GM12878 (cell line): Measurements from ENCODE around the gene RASGRF2. TPM values are rescaled to one million over a fixed set of nuclear protein-coding genes. Genes with fewer than 3 reads are reported as not detected.

Experiments
- ATAC-seq: fragments of 200-7000 bp; cut with Tn5 transposase; 3 replicates; pipeline ENCODE4 v1.9.1; 2020; ENCODE audit warnings: mild to moderate bottlenecking, moderate library complexity
- BruUV-seq: library from RNA; stranded (reverse); fragments of 400-500 nt; replicated peaks from 2 replicates; lab custom pipeline; 2021; lab: Mats Ljungman, UMichigan
- CTCF ChIA-PET: fragments of 300-600 bp; sonication (Branson Sonifier 250); formaldehyde crosslinking; extraction: SDS; loops from one replicate; lab custom pipeline; 2021; ENCODE audit warnings: inconsistent platforms; lab: Yijun Ruan, JAX
- POLR2A ChIA-PET: fragments of 350-600 bp; formaldehyde crosslinking; extraction: SDS; loops from one replicate; lab custom pipeline; 2021; ENCODE audit warnings: inconsistent platforms; lab: Charles Lee
- RAD21 ChIA-PET: fragments of 300-600 bp; sonication (Branson Sonifier 250); formaldehyde crosslinking; loops from one replicate; lab custom pipeline; 2023; ENCODE audit warnings: antibody characterized with exemption; ENCODE audit not compliant: unreplicated experiment; lab: Charles Lee
- SMC1A ChIA-PET: fragments of 300-600 bp; sonication (Branson Sonifier 250); formaldehyde crosslinking; loops from one replicate; lab custom pipeline; 2023; ENCODE audit not compliant: unreplicated experiment, uncharacterized antibody; lab: Charles Lee
- DNase-seq: peaks from one replicate; pipeline ENCODE4 v3.0.0-alpha.2; 2011; ENCODE audit warnings: low read depth, low spot score
- FAIRE-seq: peaks from 3 replicates; lab custom pipeline; 2011; peaks lifted over from hg19 to GRCh38; lab: Jason Lieb, UNC
- H2AFZ ChIP-seq: 2 replicates; pipeline ENCODE4 v1.6.0; 2011; ENCODE audit warnings: low read depth, low read length, control low read depth; ENCODE audit not compliant: control insufficient read depth
- H3K27ac ChIP-seq: 2 replicates; pipeline ENCODE4 v1.5.1; 2011; ENCODE audit warnings: control low read depth; ENCODE audit not compliant: control insufficient read depth, insufficient read depth
- H3K27me3 ChIP-seq, 2 experiments: replicated peaks in 1 of 2; 2 replicates each; pipeline versions ENCODE4 v1.6.0 to v1.6.1; 2011; ENCODE audit warnings: low read length in 1 of 2; ENCODE audit not compliant: control insufficient read depth in 2 of 2, insufficient read depth in 2 of 2
- H3K36me3 ChIP-seq, 2 experiments: 2 replicates each; pipeline ENCODE4 v1.5.1; 2011; ENCODE audit warnings: low read length in 1 of 2; ENCODE audit not compliant: control insufficient read depth in 2 of 2, insufficient read depth in 2 of 2
- H3K4me1 ChIP-seq: 2 replicates; pipeline ENCODE4 v1.6.1; 2011; ENCODE audit warnings: mild to moderate bottlenecking, low read length, moderate library complexity, mixed read lengths; ENCODE audit not compliant: control insufficient read depth, insufficient read depth
- H3K4me2 ChIP-seq: 2 replicates; pipeline ENCODE4 v1.6.0; 2011; ENCODE audit warnings: control low read depth; ENCODE audit not compliant: control insufficient read depth, insufficient read depth
- H3K4me3 ChIP-seq: fragments of 200-600 bp; sonication (generic); 2 replicates; pipeline ENCODE4 v1.5.1; 2016
- H3K79me2 ChIP-seq: 2 replicates; pipeline ENCODE4 v1.6.0; 2011; ENCODE audit warnings: low read length; ENCODE audit not compliant: control insufficient read depth, insufficient read depth
- H3K9ac ChIP-seq: 2 replicates; pipeline ENCODE4 v1.8.0; 2011; ENCODE audit warnings: low read length, control low read depth, mixed read lengths; ENCODE audit not compliant: control insufficient read depth, insufficient read depth
- H3K9me3 ChIP-seq: replicated peaks from 3 replicates; pipeline ENCODE4 v1.5.1; 2011; ENCODE audit warnings: mild to moderate bottlenecking, low read length; ENCODE audit not compliant: control insufficient read depth, insufficient read depth
- H4K20me1 ChIP-seq: 2 replicates; pipeline ENCODE4 v1.6.0; 2011; ENCODE audit not compliant: control insufficient read depth, insufficient read depth
- BMI1 ChIP-seq: fragments of 450-650 bp; IDR thresholded peaks from 2 replicates; pipeline ENCODE4 v1.6.1; 2016; ENCODE audit warnings: mild to moderate bottlenecking, moderate library complexity, borderline replicate concordance
- ETV6 ChIP-seq, 2 experiments: fragments of 450-650 bp in 1 of 2; IDR thresholded peaks in 1 of 2; conservative IDR thresholded peaks in 1 of 2; 2 replicates each; pipeline ENCODE4 v1.6.1; 2014; ENCODE audit warnings: antibody characterized with exemption in 1 of 2, borderline replicate concordance in 1 of 2, low read depth in 1 of 2, mild to moderate bottlenecking in 1 of 2, moderate library complexity in 1 of 2
- KDM1A ChIP-seq: fragments of 200-600 bp; sonication (generic); IDR thresholded peaks from 2 replicates; pipeline ENCODE4 v1.6.1; 2016; ENCODE audit warnings: borderline replicate concordance
- NFYA ChIP-seq: IDR thresholded peaks from 2 replicates; pipeline ENCODE4 v1.6.1; 2011; ENCODE audit warnings: low read depth, mild to moderate bottlenecking, low read length, improper control_type of control experiment, borderline replicate concordance
- NRF1 ChIP-seq: conservative IDR thresholded peaks from 2 replicates; pipeline ENCODE4 v1.6.1; 2011; ENCODE audit warnings: mild to moderate bottlenecking, low read depth, low read length, improper control_type of control experiment
- PAX5 ChIP-seq: IDR thresholded peaks from 2 replicates; pipeline ENCODE4 v1.6.1; 2011; ENCODE audit warnings: low read depth, low read length, borderline replicate concordance
- PML ChIP-seq: IDR thresholded peaks from 2 replicates; pipeline ENCODE4 v1.6.1; 2012; ENCODE audit warnings: low read length, inconsistent platforms
- RAD21 ChIP-seq: IDR thresholded peaks from 2 replicates; pipeline ENCODE4 v1.6.1; 2011; ENCODE audit warnings: mild to moderate bottlenecking, low read depth, low read length, moderate library complexity; ENCODE audit not compliant: insufficient read depth
- WGBS: methylation state at CpG from one replicate; pipeline ENCODE4 v1.1.6; 2016; ENCODE audit warnings: low lambda C conversion rate; ENCODE audit not compliant: insufficient replicate concordance, insufficient coverage; ENCODE audit errors: missing lambda C conversion rate; 5-methylcytosine and 5-hydroxymethylcytosine counted together
- in situ Hi-C: fragments of 300-500 bp; cut with MboI; formaldehyde crosslinking; loops from 9 replicates; pipeline ENCODE4 v1.14.3; 2018; ENCODE audit warnings: mixed read lengths
- intact Hi-C: fragments of 100-400 bp; cut with micrococcal nuclease; formaldehyde crosslinking; loops from one replicate; pipeline ENCODE4 v1.14.2; 2022; ENCODE audit not compliant: unreplicated experiment
- polyA plus RNA-seq, 11 experiments: library from polyadenylated mRNA; depleted of rRNA in 4 of 11; unstranded in 6 of 11; stranded (reverse) in 5 of 11; fragments of >200 nt; fragmentation: Nextera tagmentation in 4 of 11; fragmentation: Illumina TruSeq in 1 of 11; extraction: Ambion mirVana in 4 of 11; extraction: Trizol in 1 of 11; gene quantifications; 1 replicate in 1 of 11; 2 replicates in 10 of 11; pipeline versions ENCODE4 v1.2.1 to v1.2.3, GENCODE V29; 2011 to 2016; ENCODE audit warnings: inconsistent platforms in 2 of 11, missing spikeins in 2 of 11, low read depth in 1 of 11
- total RNA-seq, 4 experiments: library from RNA; depleted of rRNA in 3 of 4; stranded (reverse); fragments of >200 nt in 3 of 4; fragmentation: Illumina TruSeq in 1 of 4; extraction: Trizol in 1 of 4; gene quantifications; 2 replicates each; pipeline versions ENCODE4 v1.2.1 to v1.2.3, GENCODE V29; 2013 to 2021
- TF ChIP-seq, protein P1 (sequence below): fragments of 450-650 bp; IDR thresholded peaks from 2 replicates; pipeline ENCODE4 v1.6.1; 2014; ENCODE audit warnings: mild to moderate bottlenecking
- TF ChIP-seq, protein P2 (sequence below), 3 experiments: IDR thresholded peaks in 2 of 3; conservative IDR thresholded peaks in 1 of 3; 2 replicates each; pipeline ENCODE4 v1.5.1; 2011; ENCODE audit warnings: low read depth in 3 of 3, low read length in 3 of 3, mild to moderate bottlenecking in 3 of 3, control low read depth in 2 of 3, moderate library complexity in 2 of 3, inconsistent platforms in 1 of 3, mixed read lengths in 1 of 3; ENCODE audit not compliant: control insufficient read depth in 2 of 3, insufficient read depth in 1 of 3; ENCODE audit errors: extremely low read depth in 1 of 3

The RASGRF2 gene
- total and polyA plus RNA-seq, 10 of the 15 experiments (the other 5 are each of a cell fraction or from before 2014, with no cell fraction given), result 0.05 to 0.24 (median 0.07) TPM

DNA sequence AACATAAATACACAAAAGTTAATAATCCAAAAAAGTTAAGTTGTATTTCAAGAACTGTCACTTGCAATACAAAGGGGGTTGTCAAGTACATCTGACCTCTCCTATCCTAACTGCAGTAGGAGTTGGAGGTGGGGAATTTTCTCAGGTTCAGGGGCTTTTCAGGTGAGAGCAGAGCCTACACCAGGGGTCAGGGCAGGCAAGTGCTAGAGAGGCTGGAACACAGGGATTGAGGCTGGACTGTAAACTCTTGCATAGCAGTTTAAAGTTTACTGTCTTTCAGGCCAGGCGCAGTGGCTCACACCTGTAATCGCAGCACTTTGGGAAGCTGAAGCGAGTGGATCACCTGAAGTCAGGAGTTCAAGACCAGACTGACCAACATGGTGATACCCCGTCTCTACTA is 25.4 kb upstream of the RASGRF2 start (continued):
- TF ChIP-seq NRF1 (no peak), ETV6 (conservative IDR thresholded peaks at IDR 0.05 in 1 of 2, IDR thresholded peaks at IDR 0.05 in 1 of 2; ENCODE audit: borderline replicate concordance in 1 of 2, low read depth in 1 of 2) (no peak), BMI1 (no peak), PAX5 (no peak)
- TF ChIP-seq, protein P1, sequence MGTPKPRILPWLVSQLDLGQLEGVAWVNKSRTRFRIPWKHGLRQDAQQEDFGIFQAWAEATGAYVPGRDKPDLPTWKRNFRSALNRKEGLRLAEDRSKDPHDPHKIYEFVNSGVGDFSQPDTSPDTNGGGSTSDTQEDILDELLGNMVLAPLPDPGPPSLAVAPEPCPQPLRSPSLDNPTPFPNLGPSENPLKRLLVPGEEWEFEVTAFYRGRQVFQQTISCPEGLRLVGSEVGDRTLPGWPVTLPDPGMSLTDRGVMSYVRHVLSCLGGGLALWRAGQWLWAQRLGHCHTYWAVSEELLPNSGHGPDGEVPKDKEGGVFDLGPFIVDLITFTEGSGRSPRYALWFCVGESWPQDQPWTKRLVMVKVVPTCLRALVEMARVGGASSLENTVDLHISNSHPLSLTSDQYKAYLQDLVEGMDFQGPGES, result no peak

DNA sequence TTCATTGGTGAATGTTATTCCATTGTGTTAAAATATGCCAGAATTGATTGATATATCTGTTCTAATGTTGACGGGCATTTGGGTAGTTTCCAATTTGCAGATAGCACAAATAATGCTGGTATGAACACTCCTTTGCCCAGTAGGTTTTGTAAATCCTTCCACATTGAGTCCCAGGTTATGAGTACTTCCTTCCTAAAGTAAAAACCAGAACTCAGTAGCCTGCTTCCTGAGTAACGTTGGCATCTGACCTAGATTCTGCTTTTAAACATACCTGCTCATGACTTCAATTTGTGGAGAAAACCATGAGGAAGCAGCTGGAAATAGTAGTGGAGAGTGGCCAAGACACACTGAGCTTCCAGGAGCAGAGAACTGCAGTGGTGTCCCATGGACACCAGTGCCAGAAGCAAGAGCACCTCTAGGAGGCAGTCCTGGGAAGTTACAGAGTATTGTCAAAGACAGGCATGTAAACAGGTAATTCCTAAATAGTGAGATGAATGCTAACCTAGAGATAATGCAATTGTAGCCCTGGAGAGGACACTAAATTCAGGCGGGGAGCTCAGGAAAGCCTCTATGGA is 24.3 kb upstream of the RASGRF2 start:
- Histone ChIP-seq H3K9ac (no peak overlapping the region), H4K20me1 (no peaks in the 10 kb centered on the region), H3K4me1 (no peaks in the 10 kb centered on the region), H3K27ac (no peak overlapping the region), H3K4me3 (no peak overlapping the region), H3K4me2 (no peak overlapping the region), H3K79me2 (no peaks in the 10 kb centered on the region), H3K9me3 (no peaks in the 10 kb centered on the region), H3K36me3 (no peaks in the 10 kb centered on the region), H2AFZ (no peak overlapping the region), H3K27me3 (no peaks in the 10 kb centered on the region; a peak in 1 of 4 replicates)
- ChIA-PET RAD21 (no interaction called here), CTCF (interaction anchor here (0.7 kb wide), 1 partner anchor 247 kb away, joined by 3 read pairs; no protein-coding TSS in a partner anchor), POLR2A (no interaction called here), SMC1A (interaction anchor here (1.2 kb wide), 1 partner anchor 248 kb away, joined by 4 read pairs; no protein-coding TSS in a partner anchor)
- in situ Hi-C loops (no loop called here), intact Hi-C loops (no loop called here)
- DNase-seq (no peak), FAIRE-seq (no peak), ATAC-seq (no peak)
- 21% methylated on average over 3 of the region's 3 CpGs for WGBS
- TF ChIP-seq, protein P2, sequence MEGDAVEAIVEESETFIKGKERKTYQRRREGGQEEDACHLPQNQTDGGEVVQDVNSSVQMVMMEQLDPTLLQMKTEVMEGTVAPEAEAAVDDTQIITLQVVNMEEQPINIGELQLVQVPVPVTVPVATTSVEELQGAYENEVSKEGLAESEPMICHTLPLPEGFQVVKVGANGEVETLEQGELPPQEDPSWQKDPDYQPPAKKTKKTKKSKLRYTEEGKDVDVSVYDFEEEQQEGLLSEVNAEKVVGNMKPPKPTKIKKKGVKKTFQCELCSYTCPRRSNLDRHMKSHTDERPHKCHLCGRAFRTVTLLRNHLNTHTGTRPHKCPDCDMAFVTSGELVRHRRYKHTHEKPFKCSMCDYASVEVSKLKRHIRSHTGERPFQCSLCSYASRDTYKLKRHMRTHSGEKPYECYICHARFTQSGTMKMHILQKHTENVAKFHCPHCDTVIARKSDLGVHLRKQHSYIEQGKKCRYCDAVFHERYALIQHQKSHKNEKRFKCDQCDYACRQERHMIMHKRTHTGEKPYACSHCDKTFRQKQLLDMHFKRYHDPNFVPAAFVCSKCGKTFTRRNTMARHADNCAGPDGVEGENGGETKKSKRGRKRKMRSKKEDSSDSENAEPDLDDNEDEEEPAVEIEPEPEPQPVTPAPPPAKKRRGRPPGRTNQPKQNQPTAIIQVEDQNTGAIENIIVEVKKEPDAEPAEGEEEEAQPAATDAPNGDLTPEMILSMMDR (IDR thresholded peaks at IDR 0.05 in 2 of 3, conservative IDR thresholded peaks at IDR 0.05 in 1 of 3; ENCODE audit: control insufficient read depth in 2 of 3, extremely low read depth in 1 of 3, insufficient read depth in 1 of 3, low read depth in 3 of 3, low read length in 3 of 3), result peak in 1 of 3 experiments; percentile 15; a peak in 1 of 6 replicates
- TF ChIP-seq KDM1A, result no peak
- no peak for TF ChIP-seq NFYA
- TF ChIP-seq RAD21, result peak; percentile 39; the same call in 1 of the 2 replicates
- TF ChIP-seq PML, result no peak
- no TSS peak for BruUV-seq
